Stimulated activated naive CD8-positive, alpha-beta T cell treated with anti-CD3 and anti-CD28 coated beads, Interleukin-15, Interleukin-2, amounts not matched to agents 100 U/mL and 50 U/mL, for 24 hours (primary cell): ENCODE data around the gene FAM131B.
"Not testable (repeated sequence)": the region's sequence is repeated elsewhere in the genome, so short reads cannot be mapped to it uniquely, and the experiment has no call there.

Source experiments
- ATAC-seq: fragments of 150-1000 bp; cut with Tn5 transposase; one replicate; pipeline ENCODE4 v1.10.0; 2021
- DNase-seq: peaks from one replicate; pipeline ENCODE4 v3.0.0; 2021

The FAM131B gene

DNA sequence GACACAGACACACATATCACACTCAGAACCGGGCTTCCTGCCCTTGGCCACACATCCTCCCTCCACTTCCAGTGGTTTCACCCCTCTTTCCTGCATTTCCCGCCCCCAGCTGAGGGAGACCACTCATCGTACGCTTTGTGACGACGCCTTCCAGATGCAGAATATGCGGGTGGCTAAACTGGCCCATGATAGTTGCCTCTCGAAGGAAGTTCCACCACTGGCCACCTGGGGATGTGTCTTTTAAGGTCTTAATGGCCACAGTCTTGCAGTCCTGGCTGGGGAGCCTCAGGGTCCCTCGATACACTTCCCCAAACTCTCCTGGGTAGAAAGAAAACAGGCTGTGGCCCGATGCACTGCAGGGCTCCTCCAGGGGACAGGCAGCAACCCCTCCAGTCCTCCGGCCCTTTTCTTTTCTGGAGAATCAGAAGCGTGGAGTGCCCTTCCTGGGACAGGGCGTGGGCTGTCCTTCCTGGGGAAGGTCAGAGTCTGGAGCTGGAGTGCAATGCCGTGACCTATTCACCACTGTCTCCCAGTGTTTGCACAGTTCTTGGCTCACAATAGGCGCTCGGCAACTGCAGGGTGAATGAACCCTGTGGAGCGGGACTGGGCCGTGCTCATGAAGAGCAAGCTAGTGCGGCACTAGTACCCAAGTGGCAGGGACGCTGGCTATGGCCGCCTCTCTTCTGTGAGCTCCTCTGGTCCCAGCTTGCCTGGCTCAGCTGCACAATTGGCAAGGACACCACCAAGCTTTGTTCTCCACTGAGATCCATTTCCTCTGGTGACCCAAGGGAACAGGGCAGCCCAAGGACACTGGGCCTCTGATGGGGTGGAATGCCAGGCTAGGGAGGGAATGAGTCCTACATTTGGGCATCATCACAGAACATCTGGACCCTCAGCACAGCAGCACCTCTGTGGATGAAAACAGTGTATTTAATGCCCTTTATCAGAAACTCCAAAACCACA is 33.0 kb upstream of the FAM131B start:
- no peak for ATAC-seq
- DNase-seq = no peak

DNA sequence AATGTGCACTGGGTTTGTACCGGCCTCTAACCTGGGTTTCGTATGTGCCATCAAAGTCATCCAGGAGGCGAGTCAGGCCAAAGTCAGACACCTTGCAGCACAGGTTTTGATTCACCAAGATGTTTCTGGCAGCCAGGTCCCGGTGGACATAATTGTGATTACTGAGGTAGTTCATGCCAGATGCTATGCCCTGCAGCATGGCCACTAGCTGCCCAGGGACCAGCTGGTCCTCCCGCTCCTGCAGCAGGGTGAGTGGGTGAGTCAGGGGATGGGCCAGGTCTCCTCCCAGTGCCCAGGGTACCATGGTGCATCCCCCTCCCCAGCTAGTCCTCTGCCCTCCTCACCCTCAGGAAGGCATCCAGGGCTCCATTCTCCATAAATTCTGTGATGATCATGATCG is 32.3 kb upstream of the FAM131B start:
- ATAC-seq = no peak
- no peak for DNase-seq

DNA sequence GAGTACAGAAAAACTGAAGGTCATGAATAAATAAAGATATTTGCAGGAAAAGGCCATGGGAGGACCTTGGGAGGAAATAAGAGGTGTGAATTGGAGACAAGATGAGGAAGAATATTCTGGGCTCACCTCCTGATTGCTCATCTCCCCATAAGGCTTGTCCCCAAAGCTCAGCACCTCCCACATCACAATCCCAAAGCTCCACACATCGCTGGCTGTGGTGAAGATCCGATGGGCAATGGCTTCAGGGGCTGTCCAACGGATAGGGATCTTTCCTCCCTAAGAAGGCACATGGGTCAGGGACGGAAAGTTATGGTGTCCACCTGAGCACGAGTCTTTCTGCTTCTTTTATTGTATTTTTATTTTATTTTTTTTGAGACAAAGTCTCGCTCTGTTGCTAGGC is 31.6 kb upstream of the FAM131B start:
- DNase-seq (no peak), ATAC-seq (no peak)

DNA sequence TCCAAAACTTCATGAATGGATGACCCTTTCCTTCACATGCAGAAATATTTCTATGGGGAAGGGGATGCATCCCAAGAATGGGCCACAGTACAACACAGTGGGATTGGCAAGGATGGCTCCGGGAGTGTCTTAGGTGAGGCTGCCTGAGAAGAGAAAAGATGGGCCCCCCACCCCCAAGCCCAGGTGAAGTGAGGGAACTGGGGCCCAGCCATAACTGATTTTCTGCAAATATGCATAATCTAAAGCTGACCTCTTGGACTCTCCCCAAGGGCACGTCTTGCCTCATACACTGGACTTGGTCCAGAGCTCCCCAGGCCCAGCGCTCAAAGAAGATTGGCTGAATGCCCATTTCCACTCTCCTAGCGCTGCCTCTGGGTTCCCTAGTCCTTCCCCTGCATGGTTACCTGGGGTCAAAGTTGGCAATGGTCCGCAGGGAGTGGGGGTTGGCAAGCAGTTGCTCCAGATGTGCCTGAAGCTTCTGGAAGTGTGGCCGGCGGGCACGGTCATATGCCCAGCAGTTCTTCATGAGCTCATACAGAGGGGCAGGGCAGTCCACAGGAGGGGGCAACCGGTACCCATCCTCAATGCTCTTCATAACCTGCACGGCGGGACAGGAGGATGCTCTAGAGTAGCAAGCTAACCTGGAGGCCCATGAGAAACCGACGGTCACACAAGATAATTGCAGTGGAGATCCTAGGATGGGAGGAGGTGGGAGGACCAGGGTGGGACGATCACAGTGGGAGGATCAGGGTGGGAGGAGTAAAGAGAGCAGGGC is 30.9 kb upstream of the FAM131B start:
- DNase-seq (no peak), ATAC-seq (no peak)

DNA sequence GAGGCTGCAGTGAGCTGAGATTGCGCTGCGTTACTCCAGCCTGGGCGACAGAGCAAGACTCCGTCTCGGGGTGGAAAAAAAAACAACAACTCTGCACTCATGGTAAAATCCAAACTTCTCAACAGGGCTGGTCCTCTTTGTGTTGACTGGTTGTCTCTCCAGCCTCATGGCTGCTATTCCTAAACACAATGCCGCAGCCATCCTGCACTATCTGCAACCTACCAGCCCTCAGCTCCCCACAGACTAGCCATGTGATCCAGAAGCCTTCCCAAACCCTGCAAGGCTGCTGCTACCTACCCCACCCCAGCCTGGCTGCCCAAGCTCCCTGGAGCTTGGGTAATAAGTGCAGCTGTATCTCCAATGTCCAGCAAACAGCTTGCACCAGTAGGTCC is 30.4 kb upstream of the FAM131B start:
- DNase-seq (no peak), ATAC-seq (no peak)

DNA sequence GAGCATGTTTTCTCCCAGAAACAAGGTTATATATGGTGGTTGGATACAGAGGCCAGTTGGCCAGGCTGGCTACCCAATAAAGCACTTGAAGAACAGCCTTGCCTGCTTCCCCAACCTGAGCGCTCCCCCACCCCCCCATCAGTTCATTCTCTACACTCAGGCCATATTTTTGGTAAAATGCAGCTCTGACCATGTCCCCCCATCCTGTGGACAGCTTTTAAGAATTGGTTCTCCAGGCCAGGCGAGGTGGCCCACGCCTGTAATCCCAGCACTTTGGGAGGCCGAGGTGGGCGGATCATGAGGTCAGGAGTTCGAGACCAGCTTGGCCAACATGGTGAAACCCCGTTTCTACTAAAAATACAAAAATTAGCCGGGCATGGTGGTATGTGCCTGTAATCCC is 29.9 kb upstream of the FAM131B start:
- not testable (repeated sequence) for DNase-seq, ATAC-seq

DNA sequence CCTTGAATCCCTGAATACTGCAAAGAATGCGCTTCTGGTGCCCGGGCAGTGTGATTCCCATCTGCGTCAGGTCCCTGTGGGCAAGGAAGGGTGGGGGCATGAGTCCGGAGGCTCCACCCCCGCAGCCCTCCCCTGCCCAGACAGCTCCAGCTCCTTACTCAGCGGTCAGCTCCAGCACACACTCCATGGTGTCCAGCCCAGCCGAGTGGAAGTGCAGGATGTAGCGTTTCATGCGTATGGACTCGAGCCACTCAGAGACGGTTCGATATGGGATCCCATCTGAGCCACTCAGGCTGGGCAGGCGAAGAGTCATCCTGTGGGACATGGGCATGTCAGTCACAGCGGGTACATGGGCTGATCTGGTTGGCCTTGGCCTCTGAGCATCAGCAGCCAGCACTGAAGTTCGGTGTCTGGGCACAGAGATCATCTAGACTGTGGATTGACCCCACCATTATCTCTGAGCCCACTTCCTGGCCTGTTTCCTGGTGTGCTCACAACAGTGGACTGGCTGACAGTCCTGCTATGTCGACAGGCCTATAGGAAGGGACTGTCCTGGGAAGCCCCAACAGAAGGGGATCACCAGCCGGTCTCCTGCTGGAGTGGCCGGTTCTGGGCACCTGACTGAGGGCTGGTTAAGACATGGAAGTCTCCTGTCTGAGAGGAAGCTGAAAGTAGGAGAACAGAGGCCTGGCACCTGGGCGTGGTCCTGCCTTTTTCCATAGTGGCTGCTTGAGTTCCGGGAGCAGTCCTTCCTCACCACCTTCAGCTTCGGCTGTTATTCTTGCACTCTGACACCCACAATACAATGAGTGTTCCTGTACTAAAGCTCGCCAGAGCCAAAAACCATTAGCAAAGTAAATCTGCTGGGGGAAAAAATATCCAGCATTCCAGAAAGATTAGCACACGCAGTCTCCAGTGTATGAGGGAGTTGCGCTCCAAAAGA is 29.2 kb upstream of the FAM131B start:
- DNase-seq (no peak), ATAC-seq (no peak)

DNA sequence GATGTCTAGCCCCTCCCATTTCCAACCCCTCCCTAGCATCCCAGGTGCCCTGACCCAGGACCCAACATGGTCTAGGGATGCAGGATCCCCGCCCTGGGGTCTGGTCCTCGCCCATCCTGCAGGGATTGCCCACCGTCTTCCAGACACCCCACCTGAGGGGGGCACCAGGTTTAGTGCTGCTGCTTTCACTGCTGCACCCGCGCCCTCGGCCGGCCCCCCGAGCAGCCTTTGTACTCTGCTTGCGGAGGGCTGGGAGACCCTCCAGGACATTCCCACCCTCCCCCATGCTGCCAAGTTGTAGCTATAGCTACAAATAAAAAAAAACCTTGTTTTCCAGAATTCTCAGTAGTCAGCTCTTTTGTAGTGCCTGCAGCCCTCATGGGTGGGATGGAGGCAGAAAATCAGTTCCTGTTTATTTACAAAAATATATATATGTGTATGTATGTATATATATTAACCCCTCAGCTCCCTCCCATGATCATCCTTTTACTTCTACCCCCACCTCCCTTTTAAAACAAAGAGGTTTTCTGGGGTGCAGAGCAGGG is 28.3 kb upstream of the FAM131B start:
- ATAC-seq (no peak), DNase-seq (no peak)

DNA sequence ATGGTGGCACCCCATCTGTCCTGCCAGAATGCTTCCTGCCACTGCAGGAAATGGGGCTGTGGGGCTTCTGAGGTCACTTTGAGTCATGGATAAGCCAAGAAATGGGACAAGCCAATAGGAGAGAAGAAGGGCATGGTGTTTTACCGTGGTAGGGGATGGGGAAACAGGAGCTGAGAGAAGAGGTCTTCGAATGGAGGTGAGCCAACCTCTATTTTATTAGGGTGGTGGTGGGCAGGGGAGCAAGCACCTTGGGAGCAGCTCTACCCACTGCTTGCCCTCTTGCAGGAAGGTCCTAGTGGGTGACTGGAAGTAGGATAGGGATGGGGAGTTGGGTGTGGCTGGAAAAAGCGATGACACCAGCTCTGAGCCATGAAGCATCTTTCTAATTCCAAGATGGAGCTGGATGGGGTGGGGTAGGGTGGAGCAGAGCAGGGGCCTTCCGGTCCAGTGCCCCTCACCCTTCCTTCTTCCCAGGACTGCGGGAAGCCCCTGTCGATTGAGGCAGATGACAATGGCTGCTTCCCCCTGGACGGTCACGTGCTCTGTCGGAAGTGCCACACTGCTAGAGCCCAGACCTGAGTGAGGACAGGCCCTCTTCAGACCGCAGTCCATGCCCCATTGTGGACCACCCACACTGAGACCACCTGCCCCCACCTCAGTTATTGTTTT is 27.7 kb upstream of the FAM131B start:
- ATAC-seq (no peak), DNase-seq (no peak)

DNA sequence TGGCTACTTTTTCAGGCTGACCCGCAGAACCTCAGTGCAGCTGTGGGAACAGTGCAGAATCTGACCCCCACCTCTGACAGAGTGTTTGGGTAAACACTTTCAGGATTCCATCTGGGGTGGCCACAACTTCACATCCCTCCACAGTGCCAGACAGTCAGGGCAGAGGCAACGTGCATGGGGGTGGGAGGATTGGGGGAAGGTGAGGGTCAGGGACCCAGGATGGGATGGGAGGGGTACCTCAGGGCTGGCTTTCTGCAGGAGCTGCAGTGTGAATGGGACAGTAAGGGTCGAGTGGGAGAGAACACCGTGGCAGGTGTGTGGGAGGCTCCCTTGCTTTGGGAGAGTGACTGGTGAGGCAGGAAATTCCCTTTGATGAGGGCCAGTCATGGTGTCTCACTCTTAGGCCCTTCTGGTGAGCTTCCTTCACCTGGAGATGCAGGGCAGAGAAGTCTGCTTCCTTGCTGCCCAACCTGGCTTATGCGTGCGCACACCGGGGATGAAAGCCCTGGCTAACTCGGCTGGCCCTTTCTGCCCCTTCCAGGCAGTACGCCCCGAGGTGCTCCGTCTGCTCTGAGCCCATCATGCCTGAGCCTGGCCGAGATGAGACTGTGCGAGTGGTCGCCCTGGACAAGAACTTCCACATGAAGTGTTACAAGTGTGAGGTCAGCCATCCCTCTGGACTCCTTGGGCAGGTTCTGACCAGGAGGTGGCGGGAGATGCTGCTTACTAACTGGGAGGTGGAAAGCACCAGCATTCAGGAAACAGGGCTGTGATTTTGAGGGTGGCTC is 27.0 kb upstream of the FAM131B start:
- no peak for ATAC-seq

DNA sequence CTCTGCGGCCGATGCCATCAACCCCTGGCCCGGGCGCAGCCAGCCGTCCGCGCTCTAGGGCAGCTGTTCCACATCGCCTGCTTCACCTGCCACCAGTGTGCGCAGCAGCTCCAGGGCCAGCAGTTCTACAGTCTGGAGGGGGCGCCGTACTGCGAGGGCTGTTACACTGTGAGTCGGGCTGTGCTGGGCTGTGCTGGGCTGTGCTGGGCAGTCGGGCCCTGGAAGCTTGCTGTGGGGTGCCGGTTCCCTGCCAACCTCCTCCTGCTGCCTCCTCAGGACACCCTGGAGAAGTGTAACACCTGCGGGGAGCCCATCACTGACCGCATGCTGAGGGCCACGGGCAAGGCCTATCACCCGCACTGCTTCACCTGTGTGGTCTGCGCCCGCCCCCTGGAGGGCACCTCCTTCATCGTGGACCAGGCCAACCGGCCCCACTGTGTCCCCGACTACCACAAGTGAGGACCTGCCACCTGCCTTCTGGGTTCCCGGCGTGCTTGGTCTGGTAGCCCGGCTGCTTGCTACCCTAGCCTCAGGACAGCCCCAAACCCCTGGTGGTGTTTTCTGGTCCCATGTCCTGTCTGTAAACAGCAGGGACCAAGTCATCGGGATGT is 26.1 kb upstream of the FAM131B start:
- ATAC-seq = no peak
- no peak for DNase-seq

More for the DNA sequence above, 27.0 kb upstream of the FAM131B start:
- DNase-seq = no peak

DNA sequence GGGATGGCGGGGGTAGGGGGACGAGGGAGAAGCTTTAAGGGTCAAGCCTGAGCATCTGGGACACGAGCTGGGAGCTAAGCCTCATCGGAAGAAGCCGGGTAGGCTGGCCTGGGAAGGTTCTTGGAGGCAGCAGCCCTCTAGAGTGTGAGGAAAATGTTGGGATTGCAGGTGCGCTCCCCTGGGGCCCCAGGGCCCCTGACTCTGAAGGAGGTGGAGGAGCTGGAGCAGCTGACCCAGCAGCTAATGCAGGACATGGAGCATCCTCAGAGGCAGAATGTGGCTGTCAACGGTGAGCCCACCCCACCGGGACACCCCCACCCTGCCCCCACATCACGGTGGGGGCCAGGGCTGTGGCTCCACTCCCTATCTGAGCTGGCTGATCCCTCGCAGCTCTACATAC is 25.5 kb upstream of the FAM131B start:
- ATAC-seq (no peak), DNase-seq (no peak)

DNA sequence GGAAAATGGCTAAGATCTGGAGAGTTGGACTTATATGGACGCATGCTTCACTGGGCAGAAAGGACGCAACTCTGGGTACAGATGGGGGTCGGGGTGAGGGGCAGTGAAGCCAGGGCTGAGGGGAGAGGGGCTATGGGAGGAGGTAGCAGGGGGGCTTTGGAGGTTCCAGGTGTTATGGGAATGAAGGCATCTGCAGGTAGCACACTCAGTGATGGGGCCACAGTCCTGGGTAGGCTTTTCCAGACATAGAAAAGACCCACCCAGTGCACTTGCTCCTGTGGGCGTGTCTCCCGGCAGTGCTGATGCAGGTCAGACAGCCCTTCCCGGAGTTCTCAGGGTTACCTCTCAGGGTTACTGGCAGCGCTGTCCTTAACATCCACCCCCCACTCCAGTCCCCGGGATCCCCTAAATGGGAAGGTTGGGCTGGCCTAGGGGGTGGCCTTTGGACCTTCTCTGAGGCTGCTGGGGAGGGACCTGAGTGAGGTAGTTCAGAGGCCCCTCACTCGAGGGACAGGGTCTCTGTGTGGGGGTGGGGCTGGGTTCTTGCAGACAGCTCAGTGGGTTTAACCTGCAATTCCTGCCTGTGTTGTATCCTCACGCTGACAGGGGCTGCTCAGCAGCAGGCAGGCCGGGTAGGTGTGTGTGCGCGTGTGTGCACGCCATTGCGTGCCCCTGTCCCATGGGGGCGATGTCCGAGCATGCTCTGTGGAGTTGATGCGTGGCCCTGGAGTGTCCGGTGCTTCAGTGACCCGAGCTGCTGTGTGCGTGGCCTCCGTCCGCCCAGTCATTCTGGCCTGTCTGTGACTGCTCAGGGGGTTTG is 24.9 kb upstream of the FAM131B start:
- DNase-seq (no peak), ATAC-seq (no peak)

DNA sequence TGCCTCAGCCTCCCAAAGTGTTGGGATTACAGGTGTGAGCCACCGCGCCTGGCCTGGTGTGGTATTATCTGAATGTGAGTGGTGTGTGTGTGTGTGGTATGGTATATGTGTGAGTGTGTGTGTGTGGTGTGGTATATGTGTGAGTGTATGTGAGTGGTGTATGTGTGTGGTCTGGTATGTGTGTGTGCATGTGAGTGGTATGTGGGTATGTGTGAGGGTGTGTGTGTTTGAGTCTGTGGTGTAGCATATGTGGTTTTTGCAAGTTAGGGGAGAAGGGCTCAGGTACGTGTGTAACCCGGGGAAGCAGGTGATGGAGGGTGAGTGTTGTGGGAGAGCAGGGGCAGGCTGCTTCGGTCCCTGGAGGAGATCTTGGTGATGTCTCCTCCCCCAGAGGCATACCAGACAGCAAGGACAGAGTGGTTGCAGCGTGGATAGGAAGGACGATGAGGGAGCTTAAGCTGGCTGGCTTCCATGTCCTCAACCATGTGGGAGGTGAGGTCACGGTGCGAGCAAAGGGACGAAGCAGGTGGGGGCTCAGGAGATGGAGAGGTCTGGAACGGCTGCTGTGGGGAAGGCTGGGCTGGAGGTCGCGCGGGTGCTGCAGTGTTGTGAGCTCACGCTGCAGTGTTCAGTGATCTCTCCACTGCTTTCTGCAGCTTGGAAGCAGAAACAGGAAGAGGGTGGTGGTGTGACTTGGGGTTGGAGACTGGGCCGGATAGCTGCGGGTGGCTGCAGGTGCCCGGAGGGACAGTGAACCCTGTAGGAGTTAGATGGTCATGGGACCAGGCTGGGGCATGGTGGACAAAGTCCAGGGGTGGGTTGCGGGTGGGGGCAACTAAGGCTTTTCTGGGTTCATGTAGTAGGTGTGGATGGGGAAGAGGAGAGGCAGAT is 23.6 kb upstream of the FAM131B start:
- DNase-seq (no peak), ATAC-seq (peak; percentile 21)

DNA sequence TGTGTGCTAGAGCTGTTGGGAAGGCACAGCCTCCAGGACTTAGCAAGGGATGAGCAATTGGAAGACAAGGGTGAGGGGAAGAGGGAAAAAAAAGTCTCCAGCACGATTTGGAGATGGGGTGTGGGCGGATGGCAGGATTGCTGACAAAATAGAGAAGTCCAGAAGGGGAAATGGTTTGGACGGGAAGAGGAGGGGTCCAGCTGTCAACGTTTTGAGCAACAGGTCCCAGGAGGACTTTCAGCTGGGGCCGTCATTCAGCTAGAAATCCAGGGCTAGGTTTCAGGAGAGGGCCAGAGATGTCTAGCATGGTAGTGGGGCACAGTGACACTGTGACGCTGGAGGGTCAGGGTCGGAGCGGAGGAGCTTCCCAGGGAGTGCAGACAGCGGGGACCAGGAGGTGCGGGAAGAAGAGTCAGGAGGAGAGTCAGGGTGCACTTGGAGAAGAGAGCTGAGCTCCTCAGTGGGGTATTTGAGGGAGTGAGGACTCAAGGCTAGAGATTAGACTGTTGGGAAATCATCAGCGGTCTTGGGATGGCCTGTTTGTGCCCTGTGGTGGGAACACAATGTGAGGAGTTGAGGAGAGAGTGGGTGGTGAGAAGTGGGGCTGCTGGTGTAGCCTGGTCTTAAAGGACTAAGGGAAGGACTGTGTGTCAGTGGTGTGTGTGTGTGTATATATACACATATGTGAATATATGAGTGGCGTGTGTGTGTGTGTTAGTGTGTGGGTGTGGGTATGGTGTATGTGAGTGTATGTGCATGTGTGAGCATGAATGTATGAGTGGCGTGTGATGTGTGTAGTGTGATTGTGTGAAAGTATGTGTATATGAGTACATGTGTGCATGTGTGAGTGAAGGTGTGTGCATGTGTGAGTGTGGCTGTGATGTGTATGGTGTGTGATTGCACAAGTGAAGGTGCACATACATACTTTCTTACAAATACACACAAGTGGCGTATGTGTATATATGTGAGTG is 22.4 kb upstream of the FAM131B start:
- DNase-seq (no peak), ATAC-seq (no peak)

DNA sequence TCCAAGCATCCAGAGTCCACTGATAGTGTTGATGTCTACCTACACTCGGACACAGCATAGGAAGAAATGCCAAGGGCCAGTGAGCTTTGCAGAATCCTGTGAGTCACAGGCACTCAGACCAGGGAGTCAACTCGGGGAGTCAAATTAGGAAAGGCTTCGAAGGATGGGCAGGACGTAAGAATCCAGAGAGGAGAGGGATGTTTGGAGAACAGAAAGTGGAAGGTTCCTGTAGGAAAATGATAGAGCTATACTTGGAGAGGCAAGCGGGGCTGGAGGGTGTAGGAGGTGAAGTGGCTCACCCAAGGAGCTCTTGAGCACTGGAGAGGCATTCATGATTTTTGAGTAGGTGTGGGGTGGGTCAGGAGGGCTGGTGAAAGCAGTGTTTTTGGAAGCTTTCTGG is 21.6 kb upstream of the FAM131B start:
- DNase-seq (no peak), ATAC-seq (no peak)

DNA sequence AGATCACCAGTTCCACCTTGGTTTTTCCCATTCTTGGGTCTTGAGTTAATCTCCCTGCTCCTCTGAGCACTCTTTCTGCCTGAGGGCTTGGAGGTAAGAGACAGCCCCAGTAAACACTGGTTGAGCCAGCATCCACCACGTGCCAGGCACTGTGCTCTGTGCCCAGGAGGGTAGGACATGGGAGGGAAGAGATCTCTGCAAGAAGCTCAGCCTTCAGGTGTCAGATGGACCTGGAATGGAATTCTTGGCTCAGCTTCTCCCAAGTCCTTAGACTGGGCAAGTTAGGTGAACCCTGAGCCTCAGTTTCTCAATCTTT is 21.1 kb upstream of the FAM131B start:
- DNase-seq = no peak
- ATAC-seq = no peak
